Endothelial cell of umbilical vein (primary cell): ENCODE results near the gene TTI1. TPM values are rescaled to one million over a fixed set of nuclear protein-coding genes. Genes with fewer than 3 reads are reported as not detected.

Experiments used
- BruUV-seq: library from RNA; stranded (reverse); fragments of 400-500 nt; replicated peaks from 2 replicates; lab custom pipeline; 2021; lab: Mats Ljungman, UMichigan
- CTCF ChIA-PET: fragments of 300-600, 350-600 bp; sonication (Branson Sonifier 250); formaldehyde crosslinking; loops from one replicate; lab custom pipeline; 2021; ENCODE audit warnings: antibody characterized with exemption, inconsistent platforms; lab: Charles Lee
- POLR2A ChIA-PET: fragments of 300-600, 350-600 bp; sonication (Branson Sonifier 250); formaldehyde crosslinking; loops from one replicate; lab custom pipeline; 2021; ENCODE audit warnings: antibody characterized with exemption, inconsistent platforms; lab: Charles Lee
- DNase-seq: peaks from one replicate; pipeline ENCODE4 v3.0.0-alpha.2; 2011; ENCODE audit warnings: low read depth, low spot score
- FAIRE-seq: peaks from 2 replicates; lab custom pipeline; 2011; peaks lifted over from hg19 to GRCh38; lab: Jason Lieb, UNC
- H2AFZ ChIP-seq: 2 replicates; pipeline ENCODE4 v1.6.0; 2012; ENCODE audit warnings: low read depth, low read length, control low read depth, inconsistent platforms
- H3K27ac ChIP-seq: 2 replicates; pipeline ENCODE4 v1.5.1; 2011; ENCODE audit warnings: low read depth, mild to moderate bottlenecking, control low read depth, low read length, moderate library complexity; ENCODE audit not compliant: insufficient read depth
- H3K27me3 ChIP-seq, 2 experiments: 2 replicates each; pipeline versions ENCODE4 v1.6.0 to v1.6.1; 2011; ENCODE audit warnings: low read length in 2 of 2, mixed read lengths in 1 of 2; ENCODE audit not compliant: control insufficient read depth in 2 of 2, insufficient read depth in 2 of 2
- H3K36me3 ChIP-seq, 2 experiments: 2 replicates in 1 of 2; 3 replicates in 1 of 2; pipeline ENCODE4 v1.5.1; 2011; ENCODE audit warnings: low read length in 2 of 2, mild to moderate bottlenecking in 1 of 2, moderate library complexity in 1 of 2; ENCODE audit not compliant: control insufficient read depth in 2 of 2, insufficient read depth in 2 of 2; ENCODE audit errors: extremely low read depth in 1 of 2
- H3K4me1 ChIP-seq: 3 replicates; pipeline ENCODE4 v1.5.1; 2011; ENCODE audit warnings: mild to moderate bottlenecking, low read length; ENCODE audit not compliant: control insufficient read depth, insufficient read depth; ENCODE audit errors: extremely low read depth
- H3K4me2 ChIP-seq: 2 replicates; pipeline ENCODE4 v1.6.1; 2011; ENCODE audit warnings: low read length, control low read depth, mixed read lengths; ENCODE audit not compliant: insufficient read depth
- H3K4me3 ChIP-seq, 3 experiments: fragments of 200-600 bp in 1 of 3; sonication (generic), shearing (Covaris generic) in 1 of 3; replicated peaks in 1 of 3; 2 replicates each; pipeline ENCODE4 v1.5.1; 2011 to 2016; ENCODE audit warnings: control low read depth in 3 of 3, low read length in 3 of 3, mild to moderate bottlenecking in 2 of 3, inconsistent platforms in 1 of 3, low read depth in 1 of 3, moderate library complexity in 1 of 3; ENCODE audit not compliant: insufficient read depth in 1 of 3
- H3K79me2 ChIP-seq: 2 replicates; pipeline ENCODE4 v1.6.0; 2012; ENCODE audit warnings: low read length, inconsistent platforms; ENCODE audit not compliant: control insufficient read depth, insufficient read depth
- H3K9ac ChIP-seq: replicated peaks from 2 replicates; pipeline ENCODE3; 2011; ENCODE audit warnings: low read length, control low read depth; ENCODE audit not compliant: insufficient read depth; ENCODE audit errors: extremely low read depth
- H3K9me1 ChIP-seq: replicated peaks from 3 replicates; pipeline ENCODE4 v1.6.0; 2011; ENCODE audit warnings: mild to moderate bottlenecking, low read length; ENCODE audit not compliant: control insufficient read depth, insufficient read depth; ENCODE audit errors: extremely low read depth
- H3K9me3 ChIP-seq: replicated peaks from 2 replicates; pipeline ENCODE4 v1.5.1; 2012; ENCODE audit warnings: low read length, inconsistent platforms; ENCODE audit not compliant: control insufficient read depth, insufficient read depth
- H4K20me1 ChIP-seq: replicated peaks from 2 replicates; pipeline ENCODE3; 2011; ENCODE audit warnings: mild to moderate bottlenecking, low read length; ENCODE audit not compliant: control insufficient read depth, insufficient read depth; ENCODE audit errors: extremely low read depth
- EZH2 ChIP-seq: IDR thresholded peaks from 2 replicates; pipeline ENCODE4 v1.6.1; 2012; ENCODE audit warnings: borderline replicate concordance, low read depth, mild to moderate bottlenecking, moderate library complexity, low read length, inconsistent platforms; ENCODE audit not compliant: severe bottlenecking
- FOS ChIP-seq: IDR thresholded peaks from 2 replicates; pipeline ENCODE4 v1.6.1; 2011; ENCODE audit warnings: mild to moderate bottlenecking, low read length, moderate library complexity, borderline replicate concordance; ENCODE audit not compliant: insufficient read depth
- GATA2 ChIP-seq: IDR thresholded peaks from 2 replicates; pipeline ENCODE4 v1.7.0; 2011; ENCODE audit warnings: low read depth, mild to moderate bottlenecking, moderate library complexity, mixed read lengths, low read length; ENCODE audit not compliant: insufficient read length, insufficient read depth
- JUN ChIP-seq: IDR thresholded peaks from 2 replicates; pipeline ENCODE4 v1.6.1; 2011; ENCODE audit warnings: borderline replicate concordance, low read depth; ENCODE audit not compliant: insufficient read length, insufficient read depth
- MAX ChIP-seq: IDR thresholded peaks from 2 replicates; pipeline ENCODE4 v1.6.1; 2011; ENCODE audit not compliant: insufficient read depth, insufficient read length
- MYC ChIP-seq: IDR thresholded peaks from one replicate; pipeline ENCODE4 v1.6.1; 2011; ENCODE audit warnings: mild to moderate bottlenecking, low read depth, low read length
- POLR2A ChIP-seq: IDR thresholded peaks from 2 replicates; pipeline ENCODE4 v1.6.1; 2012; ENCODE audit warnings: low read depth, mild to moderate bottlenecking, control low read depth, low read length
- POLR2AphosphoS5 ChIP-seq: IDR thresholded peaks from 2 replicates; pipeline ENCODE4 v1.6.1; 2012; ENCODE audit warnings: low read depth, mild to moderate bottlenecking, control low read depth, low read length, moderate library complexity; ENCODE audit not compliant: insufficient read depth
- dilution Hi-C: fragments of 300-500 bp; cut with MboI; formaldehyde crosslinking; loops from one replicate; pipeline ENCODE4 v1.15.0; 2019; ENCODE audit warnings: low sequenced_read_pairs; ENCODE audit not compliant: extremely low pct_ligation_motif_present
- intact Hi-C: fragments of 100-400 bp; cut with micrococcal nuclease; formaldehyde crosslinking; loops from one replicate; pipeline ENCODE4 v1.10.0; 2022
- polyA plus RNA-seq, 4 experiments: library from polyadenylated mRNA; depleted of rRNA in 3 of 4; stranded (reverse) in 3 of 4; unstranded in 1 of 4; fragments of >200 nt; gene quantifications; 2 replicates each; pipeline versions ENCODE4 v1.2.1 to v1.2.3, GENCODE V29; 2011 to 2012; ENCODE audit warnings: missing spikeins in 1 of 4
- total RNA-seq: library from RNA; stranded (reverse); gene quantifications from 2 replicates; pipeline ENCODE4 v1.2.3, GENCODE V29; 2021
- TF ChIP-seq, protein P1 (sequence below), 2 donors: IDR thresholded peaks; 1 replicate in 1 of 2; 2 replicates in 1 of 2; pipeline ENCODE4 v1.5.1; 2011; ENCODE audit warnings: low read length in 2 of 2, mild to moderate bottlenecking in 2 of 2, moderate library complexity in 2 of 2, control low read depth in 1 of 2, inconsistent platforms in 1 of 2, low read depth in 1 of 2; ENCODE audit not compliant: insufficient read depth in 1 of 2; ENCODE audit errors: extremely low read depth in 1 of 2

TTI1 gene
- total and polyA plus RNA-seq, 2 donors (not counting 3 experiments of a cell fraction or from before 2014, with no cell fraction given): 13.2 to 23.2 TPM

DNA sequence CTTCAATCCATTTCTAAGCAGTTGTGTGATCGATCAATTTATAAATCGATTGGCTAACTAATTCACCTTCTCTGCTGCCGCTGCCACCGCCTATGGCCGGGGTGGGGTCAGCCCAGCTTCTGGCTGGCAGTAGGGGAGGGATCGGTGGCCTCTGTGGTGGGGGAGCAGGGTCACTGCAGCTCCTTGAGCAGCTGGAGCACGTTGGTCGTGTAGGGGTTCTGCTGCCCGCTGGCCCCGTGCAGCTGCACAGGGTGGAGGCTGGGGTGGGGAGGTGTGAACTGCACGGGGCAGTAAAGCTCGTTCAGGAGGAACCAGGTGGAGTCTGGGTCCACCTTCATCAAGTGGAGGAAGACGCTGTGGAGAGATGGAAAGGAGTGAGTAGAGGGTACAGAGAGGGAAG lies 50.0 kb downstream of the TTI1 start:
- ChIA-PET POLR2A (no interaction called here), CTCF (interaction anchor here (1.2 to 1.7 kb wide), 3 partner anchors 10 to 419 kb away, joined by 3 to 8 read pairs (median 4); no protein-coding TSS in a partner anchor)
- no peak overlapping the region for H3K27ac ChIP-seq
- H3K4me1 ChIP-seq: no peaks in the 10 kb centered on the region
- dilution Hi-C loops: no loop called here
- no peaks in the 10 kb centered on the region for H3K79me2 ChIP-seq
- H3K27me3 ChIP-seq: no peaks in the 10 kb centered on the region
- H2AFZ ChIP-seq: no peak overlapping the region
- H3K9me3 ChIP-seq: no peaks in the 10 kb centered on the region
- no peaks in the 10 kb centered on the region for H3K9me1 ChIP-seq
- no TSS peak for BruUV-seq
- intact Hi-C loops: no loop called here
- DNase-seq (no peak), FAIRE-seq (no peak)
- no peaks in the 10 kb centered on the region for H4K20me1 ChIP-seq
- no peak overlapping the region for H3K9ac ChIP-seq
- no peaks in the 10 kb centered on the region for H3K36me3 ChIP-seq
- no peak overlapping the region for H3K4me2 ChIP-seq
- TF ChIP-seq JUN (no peak), EZH2 (no peak)
- H3K4me3 ChIP-seq: no peak overlapping the region

DNA sequence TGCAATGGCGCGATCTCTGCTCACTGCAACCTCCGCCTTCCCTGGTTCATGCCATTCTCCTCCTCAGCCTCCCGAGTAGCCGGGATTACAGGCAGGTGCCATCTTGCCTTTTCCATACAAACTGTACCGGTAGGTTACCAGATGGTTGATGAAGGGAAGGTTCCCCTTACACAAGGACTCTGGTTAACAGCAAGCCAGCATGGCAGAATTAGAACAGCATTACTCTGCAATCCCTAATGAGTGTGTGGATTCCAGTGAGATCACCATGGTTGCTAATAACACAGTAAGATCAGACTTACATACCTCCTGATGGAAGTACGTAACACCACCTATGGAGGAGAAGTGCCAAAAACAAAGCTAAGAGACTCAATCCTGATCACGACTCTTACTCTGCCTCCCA lies 51.7 kb downstream of the TTI1 start:
- Histone ChIP-seq H3K9me3 (no peaks in the 10 kb centered on the region), H3K9me1 (no peaks in the 10 kb centered on the region), H3K79me2 (no peaks in the 10 kb centered on the region), H3K9ac (no peak overlapping the region), H2AFZ (no peak overlapping the region), H4K20me1 (no peaks in the 10 kb centered on the region), H3K27me3 (peaks cover 8 to 12% of the 10 kb centered on the region in 2 experiments), H3K27ac (no peak overlapping the region), H3K4me1 (no peaks in the 10 kb centered on the region), H3K36me3 (no peaks in the 10 kb centered on the region), H3K4me3 (no peak overlapping the region), H3K4me2 (no peak overlapping the region)
- DNase-seq (no peak), FAIRE-seq (no peak)
- ChIA-PET CTCF (interaction anchor here (1.0 kb wide), 1 partner anchor 13 kb away, joined by 3 read pairs; no protein-coding TSS in a partner anchor), POLR2A (no interaction called here)
- no TSS peak for BruUV-seq
- no peak for TF ChIP-seq POLR2A
- TF ChIP-seq MYC: no peak
- TF ChIP-seq EZH2: no peak
- TF ChIP-seq, protein P1, sequence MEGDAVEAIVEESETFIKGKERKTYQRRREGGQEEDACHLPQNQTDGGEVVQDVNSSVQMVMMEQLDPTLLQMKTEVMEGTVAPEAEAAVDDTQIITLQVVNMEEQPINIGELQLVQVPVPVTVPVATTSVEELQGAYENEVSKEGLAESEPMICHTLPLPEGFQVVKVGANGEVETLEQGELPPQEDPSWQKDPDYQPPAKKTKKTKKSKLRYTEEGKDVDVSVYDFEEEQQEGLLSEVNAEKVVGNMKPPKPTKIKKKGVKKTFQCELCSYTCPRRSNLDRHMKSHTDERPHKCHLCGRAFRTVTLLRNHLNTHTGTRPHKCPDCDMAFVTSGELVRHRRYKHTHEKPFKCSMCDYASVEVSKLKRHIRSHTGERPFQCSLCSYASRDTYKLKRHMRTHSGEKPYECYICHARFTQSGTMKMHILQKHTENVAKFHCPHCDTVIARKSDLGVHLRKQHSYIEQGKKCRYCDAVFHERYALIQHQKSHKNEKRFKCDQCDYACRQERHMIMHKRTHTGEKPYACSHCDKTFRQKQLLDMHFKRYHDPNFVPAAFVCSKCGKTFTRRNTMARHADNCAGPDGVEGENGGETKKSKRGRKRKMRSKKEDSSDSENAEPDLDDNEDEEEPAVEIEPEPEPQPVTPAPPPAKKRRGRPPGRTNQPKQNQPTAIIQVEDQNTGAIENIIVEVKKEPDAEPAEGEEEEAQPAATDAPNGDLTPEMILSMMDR (IDR thresholded peaks at IDR 0.05; ENCODE audit: extremely low read depth in 1 of 2, insufficient read depth in 1 of 2, low read depth in 1 of 2, low read length in 2 of 2): no peak
- no peak for TF ChIP-seq MAX
- no peak for TF ChIP-seq POLR2AphosphoS5
- no peak for TF ChIP-seq GATA2
- TF ChIP-seq FOS: no peak
- TF ChIP-seq JUN: no peak
- intact Hi-C loops: no loop called here
- dilution Hi-C loops: no loop called here
